ENCODE results near the gene UPP2. TPM values are rescaled to one million over a fixed set of nuclear protein-coding genes. Genes with fewer than 3 reads are reported as not detected.

Gene UPP2
- total and polyA plus RNA-seq, 10 donors: 0.02 TPM; not detected in 9

- H3K27me3 ChIP-seq (replicated peaks in 1 of 7): peaks cover 0 to 8% (median 0%) of the 10 kb centered on the region in 7 donors
- no peak overlapping the region for H3K4me3 ChIP-seq
- no peaks in the 10 kb centered on the region for H3K36me3 ChIP-seq
- no peaks in the 10 kb centered on the region for H3K4me1 ChIP-seq
- intact Hi-C loops (cut with DNase I; ENCODE audit: low total_unique reads): no loop called here
- H3K9me3 ChIP-seq: peaks cover 0 to 13% (median 7%) of the 10 kb centered on the region in 8 donors
- TF ChIP-seq POLR2AphosphoS5 (IDR thresholded peaks at IDR 0.05) (no peak), CTCF (IDR thresholded peaks at IDR 0.05 in 8 of 11, conservative IDR thresholded peaks at IDR 0.05 in 3 of 11) (no peak), POLR2A (IDR thresholded peaks at IDR 0.05) (no peak)
- no peak overlapping the region for H3K27ac ChIP-seq
- DNase-seq: no peak
- 50 to 91% (median 70%) methylated on average over 1 of the region's 1 CpG for WGBS, 5 donors
Measured at GRCh38 chr2:158072361-158072760, 29.3 kb upstream of the UPP2 start.

- Histone ChIP-seq H3K27ac (no peak overlapping the region), H3K4me3 (no peak overlapping the region), H3K4me1 (no peaks in the 10 kb centered on the region), H3K36me3 (no peaks in the 10 kb centered on the region), H3K27me3 (replicated peaks in 1 of 7) (no peaks in the 10 kb centered on the region), H3K9me3 (peaks cover 0 to 19% (median 9%) of the 10 kb centered on the region in 8 donors)
- TF ChIP-seq CTCF (IDR thresholded peaks at IDR 0.05 in 8 of 11, conservative IDR thresholded peaks at IDR 0.05 in 3 of 11) (no peak), POLR2AphosphoS5 (IDR thresholded peaks at IDR 0.05) (no peak)
- no peak for DNase-seq
- intact Hi-C loops (cut with DNase I; ENCODE audit: low total_unique reads): no loop called here
- WGBS, 5 donors: 67 to 81% (median 76%) methylated on average over 3 of the region's 3 CpGs
Measured at GRCh38 chr2:158079672-158080071, 22.0 kb upstream of the UPP2 start.

GRCh38 chr2:158088093-158088492 is 13.6 kb upstream of the UPP2 start:
- intact Hi-C loops (cut with DNase I; ENCODE audit: low total_unique reads): no loop called here
- Histone ChIP-seq H3K36me3 (no peaks in the 10 kb centered on the region), H3K9me3 (peaks cover 0 to 38% (median 21%) of the 10 kb centered on the region in 8 donors), H3K4me1 (no peaks in the 10 kb centered on the region), H3K27me3 (replicated peaks in 1 of 7) (no peaks in the 10 kb centered on the region), H3K4me3 (no peak overlapping the region), H3K27ac (no peak overlapping the region)
- no peak for DNase-seq
- WGBS, 5 donors: 77 to 89% (median 83%) methylated on average over 3 of the region's 3 CpGs
- TF ChIP-seq POLR2A (IDR thresholded peaks at IDR 0.05): no peak
- TF ChIP-seq POLR2AphosphoS5 (IDR thresholded peaks at IDR 0.05): no peak
- no peak for TF ChIP-seq CTCF (IDR thresholded peaks at IDR 0.05 in 8 of 11, conservative IDR thresholded peaks at IDR 0.05 in 3 of 11)

GRCh38 chr2:158089322-158089721 is 12.4 kb upstream of the UPP2 start:
- Histone ChIP-seq H3K4me1 (no peaks in the 10 kb centered on the region), H3K9me3 (peaks cover 0 to 38% (median 21%) of the 10 kb centered on the region in 8 donors), H3K27ac (no peak overlapping the region), H3K4me3 (no peak overlapping the region), H3K27me3 (replicated peaks in 1 of 7) (no peaks in the 10 kb centered on the region), H3K36me3 (no peaks in the 10 kb centered on the region)
- TF ChIP-seq POLR2A (IDR thresholded peaks at IDR 0.05) (no peak), CTCF (IDR thresholded peaks at IDR 0.05 in 8 of 11, conservative IDR thresholded peaks at IDR 0.05 in 3 of 11) (no peak), POLR2AphosphoS5 (IDR thresholded peaks at IDR 0.05) (no peak)
- WGBS, 5 donors: 72 to 86% (median 79%) methylated on average over 5 of the region's 5 CpGs
- intact Hi-C loops (cut with DNase I; ENCODE audit: low total_unique reads): no loop called here
- no peak for DNase-seq

All from spleen (tissue), 11 donors.